Measurements from ENCODE around the gene MARVELD1. TPM values are rescaled to one million over a fixed set of nuclear protein-coding genes. Genes with fewer than 3 reads are reported as not detected.
A peak's percentile ranks its signal among the peaks of the same experiment; 100 is the strongest.

Gene MARVELD1
- total and polyA plus RNA-seq, 2 experiments from 2014 or later: 38.3 to 55.5 TPM

- H3K4me3 ChIP-seq: no peak overlapping the region
- H3K36me3 ChIP-seq: no peaks in the 10 kb centered on the region
- H3K27ac ChIP-seq: peak overlapping the region; percentile 98
- no peak for DNase-seq (ENCODE audit: low read depth in 1 of 2, low spot score in 1 of 2)
- H3K27me3 ChIP-seq: no peaks in the 10 kb centered on the region
- peaks cover 10% of the 10 kb centered on the region for H3K4me1 ChIP-seq (ENCODE audit: low read depth)
- H3K9me3 ChIP-seq (ENCODE audit: low read depth): no peaks in the 10 kb centered on the region
- TF ChIP-seq CTCF (IDR thresholded peaks at IDR 0.05; ENCODE audit: low read depth, low read length): no peak
Observed at GRCh38 chr10:97708167-97708566, 5.4 kb upstream of the MARVELD1 start.

DNA sequence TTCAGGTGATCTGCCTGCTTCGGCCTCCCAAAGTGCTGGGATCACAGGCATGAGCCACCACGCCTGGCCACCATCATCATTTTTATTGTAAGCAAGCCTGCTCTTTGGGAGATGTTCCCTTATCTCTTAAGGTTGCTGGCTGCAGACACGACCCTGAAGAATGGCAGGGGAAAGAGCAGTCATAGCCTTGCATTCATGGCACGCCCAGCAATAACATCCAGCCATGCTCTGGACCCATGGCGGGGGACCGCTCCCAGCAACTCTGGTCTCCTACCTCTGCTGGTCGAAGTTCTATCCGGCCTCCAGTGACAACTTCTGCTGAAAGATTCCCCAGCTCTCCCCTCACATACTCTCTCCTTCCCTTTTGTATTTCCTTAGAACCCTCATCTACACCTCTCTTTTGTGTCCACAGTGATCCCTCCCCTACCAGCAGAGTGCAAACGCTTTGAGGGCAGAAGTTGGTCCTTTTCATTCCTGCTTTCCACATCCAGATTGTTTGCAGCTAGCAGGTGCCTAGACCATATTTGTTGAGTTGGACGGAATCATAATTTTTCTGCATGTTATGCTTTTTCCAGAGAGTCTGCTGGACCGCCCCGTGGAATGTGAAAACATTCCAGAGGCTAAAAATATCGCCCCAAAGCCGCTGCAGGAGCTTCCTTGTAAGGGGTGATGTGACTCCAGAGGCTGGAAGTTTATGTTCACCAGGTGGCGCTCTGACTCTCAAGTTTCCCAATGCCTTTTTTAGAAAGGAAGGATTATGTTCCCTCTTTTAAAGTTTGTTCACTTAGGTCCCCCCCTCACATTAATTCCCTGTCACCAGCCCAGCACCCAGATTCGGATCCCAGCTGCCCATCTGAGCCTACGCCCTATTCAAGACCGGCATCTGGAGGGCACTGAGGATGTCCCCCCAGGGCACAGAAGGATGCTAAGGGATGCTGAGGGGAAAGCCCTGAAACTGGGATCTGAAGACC, 4.3 kb upstream of the MARVELD1 start:
- peak; percentile 80 for TF ChIP-seq CTCF (IDR thresholded peaks at IDR 0.05; ENCODE audit: low read depth, low read length)
- Histone ChIP-seq H3K4me3 (no peak overlapping the region), H3K36me3 (no peaks in the 10 kb centered on the region), H3K4me1 (ENCODE audit: low read depth) (peaks cover 11% of the 10 kb centered on the region), H3K27ac (peak overlapping the region; percentile 98), H3K9me3 (ENCODE audit: low read depth) (no peaks in the 10 kb centered on the region), H3K27me3 (no peaks in the 10 kb centered on the region)
- peak; percentile 88 to 89 for DNase-seq (ENCODE audit: low read depth in 1 of 2, low spot score in 1 of 2)

- no peak for TF ChIP-seq CTCF (IDR thresholded peaks at IDR 0.05; ENCODE audit: low read depth, low read length)
- no peaks in the 10 kb centered on the region for H3K9me3 ChIP-seq (ENCODE audit: low read depth)
- peaks cover 11% of the 10 kb centered on the region for H3K4me1 ChIP-seq (ENCODE audit: low read depth)
- H3K36me3 ChIP-seq: no peaks in the 10 kb centered on the region
- no peak for DNase-seq (ENCODE audit: low read depth in 1 of 2, low spot score in 1 of 2)
- no peak overlapping the region for H3K4me3 ChIP-seq
- no peak overlapping the region for H3K27ac ChIP-seq
- H3K27me3 ChIP-seq: no peaks in the 10 kb centered on the region
Observed at GRCh38 chr10:97711640-97712572, 1.6 kb upstream of the MARVELD1 start.

DNA sequence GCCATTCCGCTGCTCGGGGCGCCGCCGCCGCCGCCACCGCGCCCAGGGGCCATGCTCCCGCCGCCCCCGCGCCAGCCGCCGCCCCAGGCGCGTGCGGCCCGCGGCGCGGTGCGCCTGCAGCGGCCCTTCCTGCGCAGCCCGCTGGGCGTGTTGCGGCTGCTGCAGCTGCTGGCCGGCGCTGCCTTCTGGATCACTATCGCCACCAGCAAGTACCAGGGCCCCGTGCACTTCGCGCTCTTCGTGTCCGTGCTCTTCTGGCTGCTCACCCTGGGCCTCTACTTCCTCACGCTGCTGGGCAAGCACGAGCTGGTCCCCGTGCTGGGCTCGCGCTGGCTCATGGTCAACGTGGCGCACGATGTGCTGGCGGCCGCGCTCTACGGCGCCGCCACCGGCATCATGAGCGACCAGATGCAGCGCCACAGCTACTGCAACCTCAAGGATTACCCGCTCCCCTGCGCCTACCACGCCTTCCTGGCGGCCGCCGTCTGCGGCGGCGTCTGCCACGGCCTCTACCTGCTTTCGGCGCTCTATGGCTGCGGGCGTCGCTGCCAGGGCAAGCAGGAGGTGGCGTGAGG, 383 bp downstream of the MARVELD1 start:
- peak; percentile 36 for TF ChIP-seq CTCF (IDR thresholded peaks at IDR 0.05; ENCODE audit: low read depth, low read length)
- Histone ChIP-seq H3K4me1 (ENCODE audit: low read depth) (peaks cover 11% of the 10 kb centered on the region), H3K9me3 (ENCODE audit: low read depth) (no peaks in the 10 kb centered on the region), H3K27me3 (no peaks in the 10 kb centered on the region), H3K36me3 (no peaks in the 10 kb centered on the region), H3K27ac (peak overlapping the region; percentile 63), H3K4me3 (peak overlapping the region; percentile 37)
- peak; percentile 75 for DNase-seq (ENCODE audit: low read depth in 1 of 2, low spot score in 1 of 2)

All from cardiac muscle cell (in vitro differentiated cells and primary cell).